SU-DHL-6 (cell line): Measurements from ENCODE around the gene DTNBP1.
A peak's percentile ranks its signal among the peaks of the same experiment; 100 is the strongest.

ENCODE experiments used
- H2AFZ ChIP-seq: fragments of 200-600 bp; sonication (generic); 2 replicates; pipeline ENCODE4 v1.6.1; 2014; ENCODE audit warnings: low read depth, mild to moderate bottlenecking, moderate library complexity, mixed read lengths, antibody characterized with exemption, low read length; ENCODE audit not compliant: severe bottlenecking
- H3F3A ChIP-seq: fragments of 200-600 bp; shearing (Covaris generic); 2 replicates; pipeline ENCODE4 v1.6.0; 2016; ENCODE audit warnings: antibody characterized with exemption, mild to moderate bottlenecking; ENCODE audit not compliant: insufficient read depth
- H3K27ac ChIP-seq: fragments of 200-600 bp; sonication (generic); 2 replicates; pipeline ENCODE4 v1.5.1; 2016; ENCODE audit warnings: low read depth, mild to moderate bottlenecking, low read length, moderate library complexity, mixed read lengths
- H3K27me3 ChIP-seq: fragments of 200-600 bp; sonication (generic), shearing (Covaris generic); 2 replicates; pipeline ENCODE4 v1.6.0; 2014; ENCODE audit warnings: mild to moderate bottlenecking, low read length
- H3K36me3 ChIP-seq: fragments of 200-600 bp; sonication (generic); 2 replicates; pipeline ENCODE4 v1.6.1; 2014; ENCODE audit warnings: mild to moderate bottlenecking, low read length, mixed read lengths
- H3K4me2 ChIP-seq: fragments of 300-600, 200-600 bp; shearing (Covaris generic), sonication (generic); 2 replicates; pipeline ENCODE4 v1.6.0; 2014; ENCODE audit warnings: low read length, low read depth, mild to moderate bottlenecking; ENCODE audit not compliant: poor library complexity, severe bottlenecking
- H3K4me3 ChIP-seq: fragments of 200-600 bp; sonication (generic); 2 replicates; pipeline ENCODE4 v1.5.1; 2014; ENCODE audit warnings: antibody characterized with exemption, low read length, mild to moderate bottlenecking, mixed read lengths; ENCODE audit not compliant: insufficient read depth, poor library complexity, severe bottlenecking
- H3K79me2 ChIP-seq: fragments of 200-600 bp; sonication (generic); 2 replicates; pipeline ENCODE4 v1.6.1; 2014; ENCODE audit warnings: mild to moderate bottlenecking, low read length, moderate library complexity; ENCODE audit not compliant: insufficient read depth
- H3K9ac ChIP-seq: fragments of 200-600 bp; sonication (generic); 2 replicates; pipeline ENCODE4 v1.7.0; 2014; ENCODE audit warnings: mild to moderate bottlenecking, low read length
- H3K9me2 ChIP-seq: fragments of 200-600 bp; sonication (generic); replicated peaks from 2 replicates; pipeline ENCODE4 v1.6.1; 2014; ENCODE audit warnings: low read length; ENCODE audit not compliant: insufficient read depth
- H3K9me3 ChIP-seq: fragments of 200-600 bp; sonication (generic); 2 replicates; pipeline ENCODE4 v1.6.1; 2014; ENCODE audit warnings: low read length, mixed read lengths; ENCODE audit not compliant: insufficient read depth
- H4K20me1 ChIP-seq: fragments of 200-600 bp; sonication (generic); 2 replicates; pipeline ENCODE4 v1.6.1; 2014; ENCODE audit warnings: low read depth, mild to moderate bottlenecking, antibody characterized with exemption, low read length, moderate library complexity, mixed read lengths
- CTCF ChIP-seq: fragments of 200-600 bp; sonication (generic); IDR thresholded peaks from one replicate; pipeline ENCODE4 v1.5.1; 2017; ENCODE audit warnings: antibody characterized with exemption, mild to moderate bottlenecking, low read length, moderate library complexity; ENCODE audit not compliant: insufficient read depth, poor library complexity, severe bottlenecking
- EZH2phosphoT487 ChIP-seq: fragments of 200-600 bp; sonication (generic), shearing (Covaris generic); conservative IDR thresholded peaks from 2 replicates; pipeline ENCODE4 v1.6.1; 2018; ENCODE audit warnings: mild to moderate bottlenecking, antibody characterized with exemption, low read length, moderate library complexity, mixed read lengths

DTNBP1 gene

DNA sequence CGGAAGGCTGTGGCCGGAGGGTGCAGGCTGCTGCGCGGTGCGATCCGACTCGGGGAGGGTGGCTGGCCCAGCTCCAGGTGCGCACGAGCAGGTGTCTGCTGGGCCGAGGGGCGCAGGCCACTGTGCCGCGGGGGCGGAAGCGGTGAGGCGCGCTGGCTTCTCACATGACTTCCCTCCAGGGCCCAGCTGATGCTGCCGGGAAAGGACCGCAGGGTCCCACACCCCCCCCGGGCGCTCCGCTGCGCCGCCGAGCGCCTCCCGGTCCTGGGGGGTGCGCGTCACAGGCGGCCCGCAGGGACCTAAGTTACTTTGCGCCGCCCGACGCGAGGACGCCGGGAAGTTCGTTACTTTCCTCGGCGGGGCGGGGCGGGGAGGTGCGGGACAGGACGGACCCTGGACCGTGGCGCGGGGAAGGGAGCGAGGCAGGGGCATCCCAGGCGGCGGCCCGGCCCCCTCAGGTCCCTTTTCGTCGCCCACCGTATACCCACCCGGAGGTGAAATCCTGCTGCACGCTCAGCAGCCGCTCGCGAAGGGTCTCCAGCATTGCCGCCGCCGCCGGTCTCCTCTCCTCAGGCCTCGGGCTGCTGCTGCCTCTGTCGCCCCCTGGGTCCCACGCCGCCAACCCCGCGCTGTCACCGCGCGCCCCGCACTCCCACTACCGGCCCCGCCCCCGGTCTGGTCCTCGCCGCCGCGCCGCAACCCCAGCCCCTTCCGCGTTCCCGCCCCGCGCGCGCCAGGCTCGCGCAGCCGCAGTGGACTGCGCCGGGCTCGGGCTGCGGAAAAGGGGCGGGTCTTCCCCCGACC is at the start of gene DTNBP1:
Gene DTNBP1, minus strand, starts transcription at position 703 of the 804 bp plus-strand sequence. Its CDS starts 159 bp downstream, at position 544.
- peaks cover 46% of the 10 kb centered on the region for H3K79me2 ChIP-seq
- peak within 1 kb of the TSS; percentile 81 for H3K27ac ChIP-seq
- H4K20me1 ChIP-seq = peaks cover 12% of the 10 kb centered on the region; the same call in 1 of the 2 replicates
- H3K36me3 ChIP-seq = peaks cover 10% of the 10 kb centered on the region
- TF ChIP-seq EZH2phosphoT487 = no peak
- TF ChIP-seq CTCF = no peak
- no peaks in the 10 kb centered on the region for H3K9me3 ChIP-seq
- H3F3A ChIP-seq = peaks cover 35% of the 10 kb centered on the region
- H3K9ac ChIP-seq = peak within 1 kb of the TSS; percentile 74
- H3K4me2 ChIP-seq = peak within 1 kb of the TSS; percentile 94
- no peaks in the 10 kb centered on the region for H3K9me2 ChIP-seq
- peak within 1 kb of the TSS; percentile 69 for H3K4me3 ChIP-seq
- H2AFZ ChIP-seq = peak within 1 kb of the TSS; percentile 85
- H3K27me3 ChIP-seq = no peaks in the 10 kb centered on the region

DNA sequence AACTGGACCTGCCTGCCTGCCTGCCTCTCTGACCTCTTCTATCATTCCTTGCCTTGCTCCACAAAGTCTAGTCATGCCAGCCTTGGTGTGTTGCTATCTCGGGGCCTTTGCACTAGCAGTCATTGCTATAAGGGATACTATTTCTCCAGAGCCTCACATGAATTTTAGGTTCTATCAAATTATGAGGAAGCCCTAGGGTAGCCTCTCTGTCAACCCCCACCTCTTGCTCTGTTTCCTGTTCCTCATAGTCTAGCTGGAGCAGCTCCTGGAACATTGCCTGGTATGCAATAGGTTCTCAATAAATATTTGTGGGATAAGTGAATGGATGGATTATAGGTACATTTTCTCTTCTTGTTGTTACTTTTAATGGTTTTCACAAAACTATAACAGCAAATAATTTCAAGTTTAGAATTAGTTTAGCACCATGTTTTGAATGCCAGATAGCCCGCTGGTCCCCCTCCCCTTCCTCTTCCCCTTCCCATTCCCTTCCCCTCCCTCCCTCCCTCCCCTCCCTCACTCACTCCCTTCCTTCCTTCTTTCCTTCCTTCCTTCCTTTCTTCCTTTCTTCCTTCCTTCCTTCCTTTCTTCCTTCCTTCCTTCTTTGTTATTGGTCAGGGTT is 46.9 kb upstream of the DTNBP1 start:
- Histone ChIP-seq H3F3A (no peaks in the 10 kb centered on the region), H2AFZ (no peak overlapping the region), H4K20me1 (no peaks in the 10 kb centered on the region), H3K9me2 (no peaks in the 10 kb centered on the region), H3K79me2 (no peaks in the 10 kb centered on the region), H3K4me2 (no peak overlapping the region), H3K4me3 (no peak overlapping the region), H3K27me3 (no peaks in the 10 kb centered on the region), H3K36me3 (no peaks in the 10 kb centered on the region), H3K9me3 (no peaks in the 10 kb centered on the region), H3K9ac (no peak overlapping the region), H3K27ac (no peak overlapping the region)
- TF ChIP-seq CTCF (no peak), EZH2phosphoT487 (no peak)

GRCh38 chr6:15708231-15708630 is 45.4 kb upstream of the DTNBP1 start:
- TF ChIP-seq EZH2phosphoT487 (no peak), CTCF (no peak)
- no peaks in the 10 kb centered on the region for H3K27me3 ChIP-seq

More at GRCh38 chr6:15708231-15708630, 45.4 kb upstream of the DTNBP1 start:
- Histone ChIP-seq H3K9me3 (peaks cover 7% of the 10 kb centered on the region; the same call in 1 of the 2 replicates), H3K27ac (no peak overlapping the region), H4K20me1 (no peaks in the 10 kb centered on the region), H3K4me3 (no peak overlapping the region), H3K9me2 (no peaks in the 10 kb centered on the region), H2AFZ (no peak overlapping the region), H3K9ac (no peak overlapping the region), H3K36me3 (no peaks in the 10 kb centered on the region; the same call in 1 of the 2 replicates), H3F3A (no peaks in the 10 kb centered on the region), H3K79me2 (no peaks in the 10 kb centered on the region), H3K4me2 (no peak overlapping the region)
